Fibroblast of skin of right biceps (primary cell): ENCODE results near the gene NIP7.
A peak's percentile ranks its signal among the peaks of the same experiment; 100 is the strongest.

Experiments
- DNase-seq: peaks from one replicate; pipeline ENCODE4 v3.0.0-alpha.2; 2013

Gene NIP7

DNA sequence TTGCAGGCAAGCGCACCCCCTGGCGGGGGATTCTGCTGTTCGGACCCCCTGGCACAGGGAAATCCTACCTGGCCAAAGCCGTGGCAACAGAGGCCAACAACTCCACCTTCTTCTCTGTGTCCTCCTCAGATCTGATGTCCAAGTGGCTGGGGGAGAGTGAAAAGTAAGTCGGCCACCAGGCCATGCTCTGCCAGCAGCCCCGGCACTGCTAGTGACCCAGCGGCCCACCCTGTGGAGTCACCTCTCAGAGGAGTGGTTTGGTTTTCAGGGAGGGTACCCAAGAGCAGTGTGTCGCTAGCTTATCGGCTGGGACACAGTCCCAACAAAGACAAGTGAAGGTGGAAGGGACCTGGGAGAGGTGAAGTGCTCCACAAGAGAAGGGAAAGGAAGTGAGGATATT lies 20.2 kb upstream of the NIP7 start:
- no peak for DNase-seq

DNA sequence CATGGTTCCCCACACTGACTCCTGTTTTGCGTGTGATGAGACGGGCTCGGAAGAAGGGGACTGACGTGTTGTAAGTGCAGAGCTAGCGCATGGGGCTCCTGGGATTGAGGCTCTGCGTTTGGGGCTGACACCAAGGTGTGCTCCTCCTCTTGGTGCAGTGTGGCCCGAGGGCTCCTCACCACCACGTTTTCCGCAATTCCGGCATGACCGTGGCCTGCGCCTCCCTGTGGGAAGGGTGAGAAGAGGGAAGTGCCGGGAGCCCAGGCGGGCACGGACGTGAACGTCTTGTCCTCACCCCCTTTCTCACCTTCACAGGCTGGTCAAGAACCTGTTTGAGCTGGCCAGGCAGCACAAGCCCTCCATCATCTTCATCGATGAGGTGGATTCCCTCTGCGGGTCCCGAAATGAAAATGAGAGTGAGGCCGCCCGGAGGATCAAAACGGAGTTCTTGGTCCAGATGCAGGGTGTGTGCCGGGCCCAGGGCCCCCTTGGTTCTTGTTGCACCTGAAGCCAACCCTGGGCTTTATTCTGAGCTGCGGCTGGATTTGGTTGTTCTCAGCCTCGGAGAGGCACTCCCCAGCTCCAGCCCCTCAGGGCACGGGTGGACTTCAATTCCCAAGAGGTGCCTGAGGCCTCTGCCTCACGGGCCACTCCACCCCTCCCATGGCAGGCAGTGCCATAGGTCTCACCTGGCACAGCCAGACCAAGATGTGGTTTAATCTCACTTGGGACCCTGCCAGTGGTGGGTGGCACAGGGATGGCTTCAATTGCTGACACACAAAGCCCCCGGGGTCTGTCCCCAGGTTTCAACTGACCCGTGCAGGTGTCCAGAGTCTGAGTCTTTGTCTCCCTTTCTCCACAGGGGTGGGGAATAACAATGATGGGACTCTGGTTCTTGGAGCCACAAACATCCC lies 19.5 kb upstream of the NIP7 start:
- DNase-seq, result no peak

DNA sequence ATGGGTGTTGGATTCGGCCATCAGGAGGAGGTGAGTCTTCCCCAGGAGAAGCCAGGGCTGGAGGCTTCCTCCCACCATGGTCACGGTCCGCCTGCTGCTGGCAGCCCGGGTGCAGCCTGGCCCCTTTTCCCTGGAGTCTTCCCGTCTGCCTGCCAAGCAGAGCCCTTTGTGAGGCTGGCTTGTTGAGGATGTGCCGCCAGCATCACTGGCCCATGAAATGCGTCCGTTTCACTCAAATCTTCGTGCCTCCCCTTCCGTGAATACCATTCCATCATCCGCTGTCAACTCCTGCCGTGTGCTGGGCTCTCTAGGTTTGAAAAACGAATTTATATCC lies 18.9 kb upstream of the NIP7 start:
- no peak for DNase-seq

DNA sequence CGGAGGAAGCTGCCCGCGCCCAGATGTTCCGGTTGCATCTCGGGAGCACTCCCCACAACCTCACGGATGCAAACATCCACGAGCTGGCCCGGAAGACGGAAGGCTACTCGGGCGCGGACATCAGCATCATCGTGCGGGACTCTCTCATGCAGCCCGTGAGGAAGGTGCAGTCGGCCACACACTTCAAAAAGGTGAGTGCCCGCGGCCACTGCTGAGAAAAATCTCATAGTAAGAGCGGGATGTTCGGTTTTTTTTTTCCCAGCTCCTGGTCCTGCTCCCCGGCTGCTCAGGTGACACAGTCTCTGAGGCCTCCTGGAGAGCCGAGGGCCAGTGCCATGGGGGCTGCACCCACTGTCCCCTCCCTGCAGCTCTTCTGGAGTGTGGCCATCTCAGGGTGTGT lies 18.5 kb upstream of the NIP7 start:
- no peak for DNase-seq

DNA sequence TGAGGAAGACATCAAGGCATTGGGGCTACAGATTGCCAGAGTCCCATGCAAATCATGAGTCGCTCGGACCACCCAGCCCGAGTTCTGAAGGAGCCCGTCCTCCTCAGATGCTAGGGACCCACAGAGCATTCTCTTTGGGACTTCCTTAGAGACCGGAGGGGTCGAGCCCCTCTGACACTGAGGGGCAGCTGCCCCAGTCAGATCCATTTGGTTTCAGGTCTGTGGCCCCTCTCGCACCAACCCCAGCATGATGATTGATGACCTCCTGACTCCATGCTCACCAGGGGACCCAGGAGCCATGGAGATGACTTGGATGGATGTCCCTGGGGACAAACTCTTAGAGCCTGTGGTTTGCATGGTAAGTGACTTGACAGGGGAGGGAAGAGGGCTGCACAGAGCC lies 17.2 kb upstream of the NIP7 start:
- DNase-seq, result no peak

DNA sequence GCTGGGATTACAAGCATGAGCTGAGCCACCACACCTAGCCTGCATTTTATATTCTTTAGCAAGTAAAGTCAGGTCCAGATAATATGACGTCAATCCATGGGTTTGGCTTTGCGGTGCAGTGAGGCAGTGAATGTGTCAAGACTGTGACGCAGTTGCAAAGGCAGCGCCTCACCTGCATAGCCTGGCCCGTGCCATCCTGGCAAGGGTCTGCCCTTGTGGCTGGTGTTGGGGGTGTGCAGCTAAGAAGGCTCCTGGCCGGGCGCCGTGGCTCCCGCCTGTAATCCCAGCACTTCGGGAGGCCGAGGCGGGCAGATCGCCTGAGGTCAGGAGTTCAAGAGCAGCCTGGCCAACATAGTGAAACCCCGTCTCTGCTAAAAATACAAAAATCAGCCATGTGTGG lies 16.2 kb upstream of the NIP7 start:
- DNase-seq, result no peak

DNA sequence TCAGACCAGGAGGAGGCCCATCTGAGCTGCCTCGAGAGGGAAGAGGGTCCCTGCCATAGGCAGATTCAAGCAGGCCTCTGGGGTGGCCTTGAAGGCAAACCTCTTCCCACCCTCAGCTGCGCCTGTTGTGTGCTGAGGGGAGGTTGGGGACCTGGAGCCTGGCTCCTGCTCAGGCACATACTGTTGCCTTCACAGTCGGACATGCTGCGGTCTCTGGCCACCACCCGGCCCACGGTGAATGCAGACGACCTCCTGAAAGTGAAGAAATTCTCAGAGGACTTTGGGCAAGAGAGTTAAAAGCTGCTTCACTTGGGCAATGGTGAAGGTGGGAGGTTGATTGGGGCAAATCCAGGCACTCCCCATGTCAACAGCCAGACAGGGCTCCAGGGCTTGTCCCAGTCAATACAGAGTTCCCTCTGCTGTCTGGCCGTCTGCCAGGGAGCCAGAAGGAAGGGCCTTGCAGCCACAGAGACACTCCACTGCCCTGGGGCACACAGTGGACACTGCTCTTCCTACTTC lies 15.5 kb upstream of the NIP7 start:
- DNase-seq, result no peak

DNA sequence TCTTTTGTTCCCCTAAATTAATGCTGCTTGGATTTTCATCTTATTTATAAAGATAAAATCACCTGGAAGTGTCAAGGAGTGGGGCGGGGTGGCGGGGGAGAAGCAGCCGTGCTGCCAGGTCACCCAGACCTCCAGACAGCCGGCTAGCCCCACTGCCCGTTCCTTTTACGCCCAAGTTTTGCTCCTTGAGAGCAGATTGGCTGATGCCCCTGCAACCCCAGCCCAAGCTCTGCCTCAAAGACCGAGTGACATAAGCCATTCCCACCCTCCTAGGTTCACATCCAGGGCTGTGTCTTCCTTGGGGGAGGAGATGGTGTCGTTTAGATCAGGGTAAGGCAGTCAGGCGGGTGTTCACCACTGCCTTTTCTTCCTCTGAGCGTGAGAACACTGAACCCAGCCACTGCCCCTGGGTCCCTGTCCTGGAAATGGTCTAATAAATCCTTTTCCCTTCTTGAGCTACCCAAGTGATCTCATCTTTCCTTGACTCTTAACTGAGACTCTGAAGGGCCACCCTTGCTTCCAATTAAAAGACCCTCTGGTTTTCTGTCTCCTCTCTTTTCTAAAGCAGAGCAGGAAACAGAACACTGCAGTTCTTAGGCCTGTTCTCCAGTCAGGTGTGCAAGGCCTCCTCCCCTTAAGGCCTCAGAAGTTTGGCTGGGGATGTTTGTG lies 14.9 kb upstream of the NIP7 start:
- DNase-seq, result no peak

DNA sequence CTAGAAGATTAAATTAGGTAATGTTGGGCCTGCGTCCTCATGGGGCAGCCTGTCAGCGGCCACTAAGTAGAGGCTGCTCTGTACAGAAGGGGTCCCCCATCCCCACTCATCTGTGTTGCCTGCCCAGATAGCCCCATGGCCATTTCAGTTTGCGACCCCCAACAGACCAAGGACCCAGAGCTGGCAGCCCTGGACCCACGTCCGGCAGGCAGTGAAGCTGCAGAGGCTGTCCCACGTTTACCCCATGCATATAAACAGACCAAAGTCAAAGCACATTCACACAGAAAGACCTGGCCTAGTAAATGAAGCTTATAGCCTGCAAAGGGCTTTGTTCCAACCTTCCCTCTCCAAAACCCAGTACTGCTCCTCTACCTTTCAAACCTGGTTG lies 13.8 kb upstream of the NIP7 start:
- no peak for DNase-seq

DNA sequence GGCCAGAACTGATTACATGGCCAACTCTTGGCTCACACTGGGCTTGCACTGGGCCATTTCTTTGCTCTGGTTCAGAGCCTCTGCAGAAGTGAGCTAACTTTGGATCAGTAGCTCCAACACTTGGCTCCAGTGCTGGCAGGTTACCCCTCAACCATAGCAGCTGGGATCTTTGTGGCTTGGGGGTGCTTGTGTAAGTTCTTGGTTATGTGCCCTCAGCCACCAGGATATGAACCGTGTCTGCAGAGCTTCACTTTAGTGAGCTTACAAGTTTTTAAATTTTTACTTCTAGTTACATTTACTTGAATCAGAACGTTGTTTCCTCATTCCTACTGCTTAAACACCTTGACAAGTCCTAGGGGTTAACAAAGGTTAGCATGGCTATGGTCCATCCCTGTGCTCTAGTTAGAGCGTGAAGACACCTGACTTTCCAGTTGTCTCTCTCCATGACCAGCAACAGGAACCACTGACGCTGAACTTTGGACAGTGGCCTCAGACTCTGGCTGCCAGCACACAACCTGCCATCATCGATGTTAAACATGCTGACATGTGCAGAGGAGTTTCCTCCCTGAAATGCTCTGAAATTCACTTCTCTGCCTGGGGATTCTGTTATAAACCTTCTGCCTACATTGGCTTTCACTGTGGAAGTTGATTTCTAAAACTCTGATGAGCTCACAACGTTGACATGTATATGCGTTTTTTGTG lies 13.2 kb upstream of the NIP7 start:
- no peak for DNase-seq

DNA sequence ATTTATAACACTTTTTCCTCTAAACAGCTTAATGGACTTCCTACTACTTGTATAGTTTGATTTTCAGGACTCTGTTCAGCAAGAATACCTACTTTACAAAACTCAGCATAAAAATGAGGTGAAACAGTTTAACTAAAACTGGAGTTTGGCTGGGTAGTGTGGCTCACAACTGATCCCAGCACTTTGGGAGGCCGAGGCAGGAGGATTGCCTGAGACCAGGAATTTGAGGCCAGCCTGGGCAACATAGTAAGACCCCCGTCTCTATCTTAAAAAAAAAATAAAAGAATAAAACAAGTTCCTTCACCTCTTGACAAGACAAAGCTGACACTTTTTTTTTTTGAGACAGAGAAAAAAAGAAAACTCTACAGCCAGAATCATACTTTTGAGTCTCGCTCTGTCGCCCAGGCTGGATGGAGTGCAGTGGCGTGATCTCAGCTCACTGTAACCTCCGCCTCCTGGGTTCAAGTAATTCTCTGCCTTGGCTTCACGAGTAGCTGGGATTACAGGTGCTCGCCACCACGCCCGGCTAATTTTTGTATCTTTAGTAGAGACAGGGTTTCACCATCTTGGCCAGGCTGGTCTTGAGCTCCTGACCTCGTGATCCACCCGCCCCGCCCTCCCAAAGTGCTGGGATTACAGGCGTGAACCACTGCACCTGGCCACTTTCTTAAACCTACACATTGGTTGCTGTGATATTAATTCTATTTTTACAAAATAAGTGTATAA lies 11.8 kb upstream of the NIP7 start:
- DNase-seq, result no peak

DNA sequence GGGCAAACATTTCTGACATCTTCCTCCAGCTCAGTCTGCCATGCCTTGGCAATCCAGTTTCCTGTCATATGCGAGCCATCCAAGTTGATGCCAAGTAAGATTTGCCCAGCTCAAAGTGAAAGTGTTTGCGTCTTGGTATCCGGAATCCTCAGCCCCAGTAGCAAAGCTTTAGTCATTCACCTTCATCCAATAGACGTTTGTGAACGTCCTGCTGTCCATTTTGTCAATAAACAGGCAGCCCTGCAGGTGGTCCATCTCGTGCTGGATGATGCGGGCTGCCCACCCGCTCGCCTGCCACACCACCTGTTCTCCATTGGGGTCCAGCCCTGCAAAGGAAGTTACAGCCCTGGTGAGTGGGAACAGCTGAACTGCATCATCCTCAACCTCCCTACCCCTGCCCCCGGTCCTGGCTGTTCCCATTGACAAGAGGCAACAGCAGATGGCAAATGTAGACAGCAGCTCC lies 10.7 kb upstream of the NIP7 start:
- no peak for DNase-seq

DNA sequence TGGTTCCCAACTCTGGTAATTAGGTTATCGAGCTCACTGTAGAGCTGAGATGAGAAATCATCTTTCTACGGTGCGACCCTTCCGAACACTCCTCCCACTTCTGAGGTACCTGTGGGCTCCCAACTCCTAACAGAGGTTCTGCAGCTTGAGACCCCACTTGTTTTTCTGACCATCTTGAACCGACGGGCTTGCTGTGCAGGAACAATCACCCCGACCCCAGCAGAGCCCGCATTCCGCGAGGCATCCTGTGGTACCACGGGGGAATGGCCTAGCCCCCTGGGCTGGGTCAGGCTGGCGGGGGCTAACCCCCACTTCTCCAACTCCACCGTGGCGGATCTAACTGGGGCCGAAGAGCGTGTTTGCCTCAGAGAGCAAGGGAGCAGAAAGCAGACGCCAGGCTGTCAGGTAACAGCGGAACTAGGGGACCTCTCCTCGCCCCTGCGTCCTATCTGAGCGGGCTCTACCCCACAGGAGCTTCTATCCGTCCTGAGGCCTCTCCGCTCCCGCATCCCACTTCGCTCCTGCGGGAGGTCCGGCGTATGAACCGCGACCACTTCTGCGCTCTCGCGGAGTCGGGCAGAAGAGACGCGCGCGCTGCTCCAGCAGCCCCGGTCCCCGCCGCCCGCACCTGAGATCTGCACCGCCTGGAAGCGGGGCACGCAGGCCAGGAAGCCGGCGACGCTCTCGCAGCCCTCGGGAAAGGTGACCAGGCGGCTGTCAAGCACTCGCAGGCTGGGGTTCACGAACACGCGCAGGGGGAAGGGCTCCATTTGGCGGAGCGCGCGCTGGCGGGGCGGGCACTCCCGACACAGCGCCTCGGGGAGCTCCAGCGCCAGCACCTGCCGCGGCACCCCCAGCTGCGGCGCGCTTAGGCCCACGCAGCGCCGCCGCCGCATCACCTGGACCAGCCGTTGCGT lies 9.9 kb upstream of the NIP7 start:
- no peak for DNase-seq

DNA sequence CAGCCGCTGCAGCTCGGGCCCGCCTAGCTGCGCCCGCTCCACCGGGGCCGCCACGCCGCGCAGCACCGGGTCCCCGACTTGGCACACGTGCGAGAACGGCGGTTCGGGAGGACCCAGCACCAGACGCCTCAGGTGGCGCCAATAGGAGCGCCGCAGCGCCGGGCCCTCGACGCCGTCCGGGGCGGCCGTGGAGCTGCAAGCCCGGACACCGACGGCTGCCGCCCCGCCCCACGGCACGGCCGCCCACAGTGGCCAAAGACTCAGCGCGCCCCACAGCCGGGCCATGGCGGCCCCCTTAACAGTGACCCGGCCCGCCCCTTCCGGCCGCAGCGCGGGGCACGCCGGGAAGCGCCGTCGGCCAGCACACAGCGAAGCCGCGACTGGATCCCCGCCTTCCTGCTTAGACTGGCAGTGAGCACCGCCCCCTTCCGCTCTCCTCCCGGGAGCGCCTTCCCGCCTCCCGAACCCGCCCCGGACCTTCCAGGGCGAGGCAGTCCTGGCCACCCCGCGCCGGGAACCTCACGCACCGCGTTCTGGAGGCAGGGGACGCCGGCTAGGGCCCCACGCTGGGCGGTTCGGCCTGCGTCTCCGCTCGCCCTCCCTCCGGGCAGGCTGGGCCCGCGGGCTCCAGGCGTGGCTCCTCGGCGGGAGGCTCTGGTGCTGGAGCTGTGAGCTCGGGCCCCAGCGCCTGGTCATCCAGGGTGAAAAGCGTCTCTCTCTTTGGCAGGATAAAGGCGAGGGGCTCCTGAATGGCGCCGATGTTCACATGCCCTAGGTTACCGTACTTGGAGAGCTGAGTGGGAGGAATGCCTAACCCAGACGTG lies 9.1 kb upstream of the NIP7 start, which contains the start of gene PDF:
Gene PDF, minus strand, starts transcription at position 303 of the 824 bp plus-strand sequence. Its CDS starts 18 bp downstream, at position 285.
- peak; percentile 93 for DNase-seq

DNA sequence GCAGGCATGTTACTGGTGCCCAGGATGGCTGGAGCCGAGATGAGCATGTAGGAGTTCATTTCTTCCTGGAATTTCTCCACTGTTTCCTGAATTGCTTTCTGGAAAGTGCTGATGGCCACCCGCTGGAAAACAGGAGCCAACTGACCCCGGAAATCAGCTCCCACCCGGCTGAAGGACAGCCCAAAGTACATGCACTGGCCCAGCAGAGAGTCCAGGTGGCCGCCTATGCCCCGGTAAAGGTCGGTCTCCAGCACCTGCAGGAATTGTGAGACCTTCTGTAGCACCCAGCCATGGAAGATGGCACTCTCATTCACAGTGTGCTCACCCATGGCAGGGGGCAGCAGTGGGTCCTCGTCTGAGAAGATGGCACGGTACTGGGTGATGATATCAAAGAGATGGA lies 4.9 kb upstream of the NIP7 start:
- no peak for DNase-seq

DNA sequence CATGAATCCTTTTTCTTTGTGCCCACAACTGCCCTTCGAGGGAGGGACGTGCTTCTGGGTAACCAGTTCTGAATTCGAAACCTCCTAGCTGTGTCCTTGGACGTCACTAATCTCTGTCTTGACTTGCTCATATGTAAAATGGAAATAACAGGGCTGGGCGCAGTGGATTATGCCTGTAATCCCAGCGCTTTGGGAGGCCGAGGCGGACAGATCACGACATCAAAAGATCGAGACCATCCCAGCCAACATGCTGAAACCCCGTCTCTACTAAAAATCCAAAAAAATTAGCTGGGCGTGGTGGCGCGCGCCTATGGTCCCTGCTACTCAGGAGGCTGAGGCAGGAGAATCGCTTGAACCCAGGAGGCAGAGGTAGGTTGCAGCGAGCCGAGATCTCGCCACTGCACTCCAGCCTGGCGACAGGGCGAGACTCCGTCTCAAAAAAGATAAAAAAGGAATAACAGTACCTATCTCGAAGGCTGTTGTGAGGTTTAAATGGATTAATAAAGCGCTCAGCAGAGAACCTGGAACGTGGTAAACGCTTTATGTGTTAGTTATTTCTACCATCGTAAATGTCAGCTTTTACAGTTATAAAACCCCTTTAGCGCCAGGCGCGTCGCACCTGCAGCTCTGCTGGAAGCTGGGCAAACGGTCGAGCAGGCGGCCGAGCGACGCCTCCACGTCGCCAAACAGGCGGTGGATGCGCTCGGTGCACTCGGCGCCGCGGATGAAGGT lies 849 bp upstream of the NIP7 start:
- no peak for DNase-seq

DNA sequence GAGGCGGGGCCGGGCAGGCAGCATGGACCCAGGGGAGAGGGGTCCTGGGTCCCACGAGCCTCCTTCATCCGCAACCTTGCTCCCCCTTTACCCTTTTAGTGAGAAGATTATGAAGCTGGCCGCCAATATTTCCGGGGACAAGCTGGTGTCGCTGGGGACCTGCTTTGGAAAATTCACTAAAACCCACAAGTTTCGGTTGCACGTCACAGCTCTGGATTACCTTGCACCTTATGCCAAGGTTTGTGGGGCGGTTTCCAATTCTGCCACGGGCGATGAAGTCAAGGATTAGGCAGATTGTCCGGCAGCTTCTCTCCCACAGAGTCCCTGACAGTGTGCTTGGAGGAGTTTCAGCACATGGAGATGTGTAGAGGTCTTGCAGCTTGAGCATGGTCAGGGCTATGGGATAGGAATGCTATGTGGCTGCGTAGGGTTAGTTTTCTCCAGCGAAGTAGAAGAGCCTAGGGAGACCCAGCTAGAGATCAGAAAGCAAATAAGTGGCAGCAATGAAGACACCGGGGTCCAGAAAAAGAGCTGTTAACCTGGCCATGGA lies 598 bp downstream of the NIP7 start:
- DNase-seq, result no peak

DNA sequence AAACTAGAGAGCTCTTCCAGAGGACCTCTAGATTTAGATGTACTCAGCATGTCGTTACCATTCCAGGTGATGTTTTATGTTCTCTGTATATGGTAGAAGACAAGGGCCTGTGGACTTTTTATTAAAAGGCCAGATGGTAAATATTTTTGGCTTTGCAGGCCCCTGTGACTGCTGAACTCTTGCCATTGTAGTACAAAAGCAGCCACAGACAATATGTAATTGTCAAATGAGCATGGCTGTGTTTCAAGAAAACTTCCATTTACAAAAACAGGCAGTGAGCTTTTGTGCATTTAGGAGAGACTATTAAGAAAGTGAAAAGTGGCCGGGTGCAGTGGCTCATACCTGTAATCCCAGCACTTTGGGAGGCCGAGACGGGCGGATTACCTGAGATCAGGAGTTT lies 4.6 kb downstream of the NIP7 start:
- DNase-seq, result no peak

DNA sequence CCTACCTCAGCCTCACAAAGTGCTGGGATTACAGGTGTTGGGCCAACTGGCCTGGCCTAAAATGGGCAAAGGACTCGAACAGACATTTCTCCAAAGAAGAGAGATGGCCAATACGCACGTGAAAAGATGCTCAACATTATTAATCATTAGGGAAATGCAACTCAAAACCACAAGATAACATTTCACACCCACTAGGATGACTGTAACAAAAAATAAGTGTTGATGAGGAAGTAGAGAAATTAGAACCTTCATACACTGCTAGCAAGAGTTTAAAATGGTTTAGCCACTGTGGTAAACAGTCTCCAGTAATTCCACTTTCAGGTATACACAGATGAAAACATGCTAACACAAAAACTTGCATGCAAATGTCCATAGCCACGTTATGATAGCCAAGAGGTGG lies 6.4 kb downstream of the NIP7 start:
- DNase-seq, result no peak

DNA sequence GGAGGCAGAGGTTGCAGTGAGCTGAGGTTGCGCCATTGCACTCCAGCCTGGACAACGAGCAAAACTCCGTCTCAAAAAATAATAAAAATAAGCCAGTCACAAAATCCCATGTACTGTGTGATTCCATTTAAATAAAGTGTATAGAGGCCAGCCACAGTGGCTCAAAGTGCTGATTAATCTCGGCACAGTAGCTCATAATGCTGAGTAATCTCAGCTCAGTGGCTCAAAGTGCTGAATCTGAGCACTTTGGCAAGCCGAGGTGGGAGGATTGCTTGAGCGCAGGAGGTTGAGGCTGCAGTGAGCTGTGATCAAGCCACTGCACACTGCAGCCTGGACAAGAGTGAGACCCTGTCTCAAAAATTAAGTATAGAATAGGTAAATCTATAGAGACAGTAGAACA lies 7.1 kb downstream of the NIP7 start:
- DNase-seq, result no peak
